NCI-H345 (cell line): ENCODE results near the gene HHATL.
"Not testable (repeated sequence)": the region's sequence is repeated elsewhere in the genome, so short reads cannot be mapped to it uniquely, and the experiment has no call there.

ENCODE experiments used
- DNase-seq: peaks from one replicate; lab custom pipeline; 2025; lab: John Stamatoyannopoulos, UW

Gene HHATL

GRCh38 chr3:42734263-42734860, 31.8 kb upstream of the HHATL start:
- no peak for DNase-seq

GRCh38 chr3:42733501-42734262, 31.1 kb upstream of the HHATL start:
- no peak for DNase-seq

GRCh38 chr3:42732829-42733459, 30.3 kb upstream of the HHATL start:
- DNase-seq, result no peak

- DNase-seq, result no peak
Observed at GRCh38 chr3:42732196-42732828, 29.7 kb upstream of the HHATL start.

GRCh38 chr3:42731476-42732195, 29.0 kb upstream of the HHATL start:
- no peak for DNase-seq

GRCh38 chr3:42730706-42731420, 28.3 kb upstream of the HHATL start:
- DNase-seq, result no peak

GRCh38 chr3:42730294-42730693, 27.7 kb upstream of the HHATL start:
- DNase-seq, result no peak

GRCh38 chr3:42729404-42730145, 27.0 kb upstream of the HHATL start:
- DNase-seq, result no peak

- DNase-seq, result no peak
Observed at GRCh38 chr3:42728668-42729364, 26.2 kb upstream of the HHATL start.

GRCh38 chr3:42728056-42728455, 25.5 kb upstream of the HHATL start:
- no peak for DNase-seq

- no peak for DNase-seq
Observed at GRCh38 chr3:42725454-42725853, 22.9 kb upstream of the HHATL start.

- DNase-seq, result no peak
Observed at GRCh38 chr3:42723219-42723618, 20.6 kb upstream of the HHATL start.

- DNase-seq, result not testable (repeated sequence)
Observed at GRCh38 chr3:42722442-42722841, 19.8 kb upstream of the HHATL start.

GRCh38 chr3:42721690-42722089, 19.1 kb upstream of the HHATL start:
- DNase-seq, result no peak

GRCh38 chr3:42720126-42720525, 17.5 kb upstream of the HHATL start:
- DNase-seq, result no peak

- no peak for DNase-seq
Observed at GRCh38 chr3:42719002-42719401, 16.4 kb upstream of the HHATL start.

- no peak for DNase-seq
Observed at GRCh38 chr3:42718338-42718737, 15.7 kb upstream of the HHATL start.

GRCh38 chr3:42717306-42717705, 14.7 kb upstream of the HHATL start:
- no peak for DNase-seq

GRCh38 chr3:42714171-42714852, 11.7 kb upstream of the HHATL start:
- DNase-seq, result no peak

- DNase-seq, result no peak
Observed at GRCh38 chr3:42713747-42714146, 11.1 kb upstream of the HHATL start.
